Effector CD4-positive, alpha-beta T cell (primary cell): ENCODE data around the gene KIAA0513.
"Not testable (repeated sequence)": the region's sequence is repeated elsewhere in the genome, so short reads cannot be mapped to it uniquely, and the experiment has no call there.

Experiments
- DNase-seq: peaks from one replicate; pipeline ENCODE4 v3.0.0-alpha.2; 2020

KIAA0513 gene

DNA sequence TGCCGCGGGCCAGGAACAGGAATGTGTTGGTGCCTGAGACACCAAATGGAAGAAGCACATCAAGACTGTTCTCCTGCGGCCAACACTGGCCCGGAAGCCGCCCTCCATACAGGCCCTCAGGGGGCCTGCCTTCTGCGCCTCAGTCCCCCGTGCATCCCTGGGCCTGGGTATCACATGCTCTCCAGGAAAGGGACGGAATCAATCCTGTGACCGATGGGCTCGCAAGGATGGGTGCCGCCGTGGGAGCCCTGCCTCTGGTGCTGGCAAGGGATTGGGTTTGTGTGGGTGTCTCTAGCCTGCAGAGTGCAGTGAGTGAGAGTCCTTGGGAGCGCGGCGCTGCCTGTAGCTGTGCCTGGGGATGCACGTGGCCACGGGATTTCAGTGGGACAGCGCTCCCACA is 65.3 kb downstream of the KIAA0513 start:
- DNase-seq, result no peak

DNA sequence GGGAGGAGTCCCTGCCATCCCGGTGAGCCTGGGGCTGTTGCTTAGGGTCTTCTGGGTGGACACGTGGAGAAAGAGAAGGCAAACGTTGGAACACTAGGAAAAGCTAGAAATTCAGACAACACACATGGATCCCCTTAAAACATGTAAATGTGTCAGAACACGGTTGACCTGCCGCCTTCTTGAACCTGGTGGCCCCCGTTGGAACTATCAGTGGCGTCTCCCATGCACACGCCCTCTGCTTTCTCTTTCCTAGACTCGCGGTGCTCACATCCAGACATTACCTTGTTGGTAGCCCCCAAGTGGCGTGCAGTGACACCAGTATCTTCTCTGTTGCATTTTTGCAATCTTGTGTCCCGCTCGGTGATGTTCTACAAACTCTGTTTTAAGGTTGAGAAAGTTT is 66.1 kb downstream of the KIAA0513 start:
- no peak for DNase-seq

DNA sequence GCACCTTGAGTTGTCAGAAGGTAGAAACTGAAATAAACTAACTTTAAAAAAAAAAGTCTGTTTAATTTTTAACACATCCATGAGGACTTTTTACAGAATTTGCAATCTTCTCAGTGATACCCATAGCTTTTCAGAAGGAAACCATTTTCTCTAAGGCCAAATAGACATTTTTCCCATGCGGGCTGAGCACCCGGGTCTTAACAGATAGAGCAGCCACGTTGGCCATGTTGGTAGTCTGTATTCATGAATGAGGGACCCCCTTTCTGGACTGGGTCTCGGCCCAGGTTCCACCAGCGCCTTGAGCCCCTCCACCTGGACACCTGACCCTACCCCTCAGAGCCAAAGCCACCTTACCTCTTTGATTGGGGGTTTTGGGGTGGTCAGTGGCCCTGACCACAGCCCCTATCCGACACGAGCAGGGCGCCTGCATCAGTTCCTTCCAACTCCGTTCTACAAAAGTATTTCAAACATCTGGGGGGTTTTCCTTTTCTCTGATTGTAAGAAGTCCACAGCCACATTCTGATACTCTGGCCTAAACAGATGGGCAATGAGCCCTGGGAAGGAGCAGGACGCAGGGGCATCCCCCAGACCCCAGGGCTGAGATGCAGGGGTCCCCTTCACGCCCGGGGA is 66.7 kb downstream of the KIAA0513 start:
- DNase-seq, result no peak

DNA sequence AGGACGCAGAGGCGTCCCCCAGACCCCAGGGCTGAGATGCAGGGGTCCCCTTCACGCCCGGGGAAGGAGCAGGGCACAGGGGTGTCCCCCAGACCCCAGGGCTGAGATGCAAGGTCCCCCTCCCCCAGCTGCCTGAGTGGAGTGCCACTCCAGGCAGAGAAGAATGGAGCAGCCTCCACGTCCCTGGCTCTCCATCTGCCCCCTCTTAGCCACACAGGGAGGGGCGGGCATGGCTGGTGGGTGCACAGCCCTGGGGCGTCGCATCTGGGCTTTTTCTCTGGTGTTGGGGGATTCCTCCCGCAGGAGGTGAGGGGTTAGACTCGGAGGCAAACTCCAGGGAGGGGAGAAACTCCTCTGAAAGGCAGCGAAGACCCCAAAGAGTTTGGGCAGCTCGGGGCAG is 67.2 kb downstream of the KIAA0513 start:
- DNase-seq, result no peak

DNA sequence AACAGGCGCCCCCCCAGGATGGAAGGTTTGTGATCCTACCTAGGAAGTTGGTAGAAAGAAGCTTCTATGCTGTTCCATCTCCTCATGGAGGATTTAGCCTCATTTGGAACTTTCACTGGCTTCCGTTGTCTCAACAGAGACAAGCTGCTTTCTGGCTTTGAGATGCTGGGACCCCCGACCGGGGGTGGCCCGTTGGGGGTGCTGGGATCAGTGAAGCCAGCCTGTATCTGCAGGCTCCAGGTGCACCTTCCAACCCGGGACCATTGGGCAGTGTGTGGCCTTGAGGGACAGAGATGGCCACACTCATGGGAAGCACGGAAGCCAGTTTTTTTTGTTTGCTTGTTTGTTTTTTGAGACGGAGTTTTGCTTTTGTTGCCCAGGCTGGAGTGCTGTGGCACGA is 69.3 kb downstream of the KIAA0513 start:
- DNase-seq, result no peak

DNA sequence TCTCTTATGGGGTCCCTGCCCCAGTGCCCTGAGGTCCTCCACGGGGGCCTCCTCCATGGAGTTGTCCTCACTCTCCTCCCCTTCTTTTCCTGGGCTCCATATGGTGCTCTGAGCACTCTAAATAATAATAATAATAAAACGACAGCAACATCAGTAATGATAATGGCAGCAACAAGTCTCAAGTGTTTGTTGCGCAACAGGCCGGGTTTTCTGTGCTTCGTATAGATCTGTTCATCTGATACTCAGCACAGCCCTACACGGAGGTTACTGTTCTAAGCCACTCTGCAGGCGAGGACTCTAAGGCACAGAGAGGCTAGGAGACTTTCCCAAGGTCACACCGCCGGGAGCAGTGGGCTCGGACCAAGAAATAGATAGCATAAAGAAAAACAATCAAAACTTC is 71.0 kb downstream of the KIAA0513 start:
- DNase-seq, result no peak

DNA sequence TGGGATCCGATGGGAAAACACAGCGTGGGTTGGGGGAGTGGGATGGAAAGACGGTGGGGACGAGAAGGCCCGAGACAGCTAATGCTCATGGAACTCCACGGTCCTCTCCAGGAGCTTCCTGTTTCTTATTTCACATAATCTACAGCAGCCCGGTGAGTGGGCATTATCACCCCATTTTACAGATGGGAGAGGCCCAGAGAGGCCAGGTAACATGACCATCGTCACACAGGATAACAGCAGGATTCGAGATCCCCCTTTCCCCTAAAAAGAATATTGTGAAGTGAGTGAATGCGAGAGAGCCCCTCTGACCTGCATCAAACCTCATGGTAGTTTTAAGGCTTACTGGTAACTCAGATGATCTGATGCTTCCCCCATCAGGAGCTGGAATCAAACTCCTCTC is 72.7 kb downstream of the KIAA0513 start:
- DNase-seq, result no peak

DNA sequence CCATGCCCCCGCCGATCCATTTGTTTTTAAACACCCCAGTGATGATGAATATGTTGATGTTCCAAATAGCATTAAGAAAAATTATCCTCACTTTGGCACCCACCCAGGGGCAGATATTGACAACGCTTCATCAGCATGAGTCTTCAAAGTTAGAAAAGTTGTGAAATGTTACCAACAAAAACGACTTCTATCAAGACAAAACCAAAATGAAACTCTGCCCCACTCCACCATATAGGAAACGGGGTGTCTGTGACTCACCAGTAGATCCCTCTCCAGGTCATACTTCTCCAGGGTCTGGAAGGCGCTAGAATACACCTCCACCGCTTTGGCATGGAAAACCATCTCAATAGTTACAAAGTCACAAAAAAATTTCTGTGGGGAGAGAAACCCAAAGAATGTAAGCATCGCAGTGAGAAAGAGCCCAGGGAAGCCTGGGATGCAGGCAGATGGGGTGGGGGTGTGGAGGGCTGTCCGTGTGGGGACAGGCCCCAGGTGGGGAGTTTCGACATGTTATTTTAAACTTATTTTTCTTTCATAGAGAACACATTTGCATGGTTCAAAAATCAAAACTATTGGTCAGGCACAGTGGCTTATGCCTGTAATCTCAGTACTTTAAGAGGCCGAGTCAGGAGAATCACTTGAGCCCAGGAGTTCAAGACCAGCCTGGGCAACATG is 74.5 kb downstream of the KIAA0513 start:
- DNase-seq, result no peak

DNA sequence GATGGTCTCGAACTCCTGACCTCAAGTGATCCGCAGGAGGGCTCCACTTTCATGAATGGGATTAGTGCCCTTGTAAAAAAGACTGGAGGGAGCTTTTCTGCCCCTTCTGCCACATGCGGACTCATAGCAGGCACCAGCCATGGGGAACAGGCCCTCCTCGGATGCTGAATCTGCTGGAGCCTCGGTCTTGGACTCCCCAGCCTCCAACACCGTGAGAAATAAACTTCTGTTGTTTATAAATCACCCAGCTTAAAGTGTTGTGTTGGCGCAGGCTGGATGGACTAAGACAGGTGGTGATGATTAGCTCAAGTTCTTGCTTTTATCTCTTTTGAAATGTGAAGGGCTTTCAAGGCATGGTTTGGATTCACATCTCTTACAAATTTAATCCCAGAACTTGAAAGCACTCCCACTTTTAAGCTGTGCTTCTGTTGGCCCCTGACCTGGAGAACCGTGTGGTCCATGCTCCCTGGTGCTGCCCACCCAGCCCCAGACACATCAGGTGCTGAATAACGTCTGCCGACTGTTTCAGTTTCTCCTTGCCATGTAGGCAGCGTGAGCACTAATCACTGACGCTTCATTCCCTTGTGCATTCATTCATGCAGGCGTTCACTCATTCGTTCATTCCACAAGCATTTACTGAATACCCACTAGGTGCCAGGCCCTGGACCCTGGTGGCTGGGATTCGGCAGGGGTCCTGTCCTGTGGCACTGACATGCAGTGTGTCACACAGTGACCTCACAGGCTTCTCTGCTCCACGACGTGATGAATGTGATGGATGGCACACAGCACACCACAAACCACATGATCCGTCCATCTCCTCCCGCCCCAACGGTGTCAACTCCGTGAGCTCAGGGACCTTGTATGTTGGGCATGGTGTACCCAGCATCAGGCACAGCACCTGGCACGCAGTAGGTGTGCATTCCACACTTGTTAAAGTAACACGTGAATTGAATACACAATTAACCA is 75.8 kb downstream of the KIAA0513 start:
- DNase-seq, result no peak

DNA sequence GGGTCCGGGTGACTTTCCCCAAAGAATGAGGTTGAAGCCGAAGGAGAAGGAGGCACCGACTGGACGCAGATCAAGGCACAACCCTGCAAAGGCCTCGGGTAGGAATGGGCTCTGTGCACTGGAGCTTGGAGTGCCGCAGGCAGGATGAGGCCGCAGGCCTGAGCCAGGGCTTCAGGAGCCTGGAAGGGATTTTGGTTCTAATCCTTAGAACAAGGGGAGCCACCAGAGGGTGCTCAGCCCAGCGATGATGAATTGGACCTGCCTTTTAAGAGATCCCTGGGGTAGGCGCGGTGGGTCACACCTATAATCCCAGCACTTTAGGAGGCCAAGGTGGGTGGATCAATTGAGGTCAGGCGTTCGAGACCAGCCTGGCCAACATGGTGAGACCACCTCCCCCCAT is 76.6 kb downstream of the KIAA0513 start:
- DNase-seq, result no peak

DNA sequence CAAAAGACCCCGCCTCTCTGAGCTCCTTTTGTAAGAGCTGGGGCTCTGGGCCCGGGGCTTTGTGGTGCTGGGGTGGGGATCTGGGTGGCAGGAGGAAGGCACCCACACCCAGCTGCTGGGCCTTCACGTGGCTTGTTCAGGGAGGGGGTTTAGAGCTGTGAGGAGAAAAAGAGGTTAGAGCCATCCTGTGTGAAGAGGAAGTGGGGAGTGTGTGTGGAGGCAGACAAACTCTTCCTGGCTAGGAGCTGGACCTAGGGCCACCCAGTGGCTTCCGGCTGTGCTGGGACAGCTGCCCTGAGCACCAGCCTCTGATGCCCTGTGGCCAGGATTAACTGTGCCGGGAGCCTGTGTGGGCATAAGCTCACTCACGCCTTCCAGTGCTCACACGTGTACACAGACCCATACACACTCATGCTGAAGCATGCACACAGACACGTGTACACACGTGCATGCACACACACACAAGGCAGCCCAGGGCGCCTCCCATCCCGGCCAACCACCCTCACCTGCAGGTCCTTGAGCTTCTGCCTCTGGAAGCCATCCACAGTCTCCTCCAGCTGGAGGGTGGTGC is 77.3 kb downstream of the KIAA0513 start:
- no peak for DNase-seq

DNA sequence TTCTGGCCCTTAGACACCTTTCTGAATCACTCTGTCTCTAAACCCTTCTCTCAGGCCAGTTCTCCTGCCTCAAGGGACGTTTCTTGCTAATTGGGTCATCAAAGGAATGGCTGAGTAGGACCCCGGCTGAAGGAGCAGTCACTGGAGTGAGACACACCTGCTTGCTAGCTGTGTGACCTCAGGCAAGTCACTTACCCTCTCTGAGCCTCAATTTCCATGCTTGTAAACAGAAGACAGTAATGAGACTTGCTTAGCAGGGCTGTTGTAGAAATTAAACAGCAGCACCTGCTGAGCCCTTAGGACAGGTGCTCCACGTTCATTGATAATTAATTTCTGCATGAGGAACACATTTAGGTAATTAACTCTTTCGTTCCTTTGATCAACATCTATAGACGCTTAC is 77.9 kb downstream of the KIAA0513 start:
- DNase-seq, result no peak

DNA sequence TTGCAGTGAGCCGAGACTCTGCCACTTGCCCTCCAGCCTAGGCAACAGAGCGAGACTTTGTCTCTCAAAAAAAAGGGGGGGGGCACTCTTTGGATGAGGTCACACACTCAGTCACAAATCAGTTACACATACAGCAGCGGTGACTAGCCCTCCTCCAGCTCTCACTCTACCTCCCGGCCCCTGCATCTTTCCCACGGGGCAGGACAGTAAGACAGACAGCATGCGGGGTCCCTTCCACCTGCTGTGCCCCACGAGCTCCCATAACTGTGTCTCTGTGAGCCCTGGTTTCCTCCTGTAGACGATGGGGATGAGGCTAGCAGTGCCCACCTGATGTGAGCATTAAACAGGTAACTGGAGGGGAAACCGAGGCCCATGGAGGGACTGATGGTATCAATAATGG is 79.5 kb downstream of the KIAA0513 start:
- DNase-seq, result no peak

DNA sequence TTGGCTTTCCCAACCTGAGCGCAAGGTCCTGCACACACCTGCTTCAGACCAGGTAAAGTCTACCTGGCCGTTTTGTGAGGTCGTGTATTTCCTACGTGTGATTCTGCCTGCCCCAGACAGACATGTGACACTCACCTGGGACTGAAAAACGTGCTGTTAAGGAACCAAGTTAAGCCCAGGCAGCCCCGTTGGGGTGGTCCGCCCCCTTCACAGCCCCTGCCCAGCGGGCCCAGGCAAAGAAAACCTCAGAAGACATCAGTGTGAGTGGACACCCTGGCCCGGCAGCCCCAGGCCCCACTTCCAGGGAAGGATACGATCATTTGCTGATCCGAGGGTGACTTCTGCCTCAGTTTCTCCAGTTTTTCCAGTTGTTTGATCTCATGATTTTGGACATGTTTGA is 79.9 kb downstream of the KIAA0513 start:
- no peak for DNase-seq

DNA sequence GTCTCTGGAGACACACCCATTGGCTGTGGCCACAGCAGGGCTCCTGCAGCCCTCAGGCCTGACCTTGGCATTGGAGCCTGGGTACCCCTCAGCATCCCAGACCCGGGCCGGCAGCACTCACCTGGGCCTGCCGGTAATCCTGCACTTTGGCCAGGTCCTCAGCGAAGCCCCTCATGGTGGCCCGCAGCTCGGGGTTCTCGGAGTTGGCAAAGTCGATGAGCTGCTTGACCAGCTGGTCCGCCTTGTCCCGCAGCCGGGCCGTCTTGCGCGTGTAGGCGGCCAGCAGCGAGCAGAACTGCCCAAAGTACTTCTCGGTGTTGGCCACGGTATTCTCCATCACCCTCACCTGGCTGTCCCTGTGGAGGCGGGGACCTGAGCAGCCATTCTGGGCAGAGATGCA is 82.5 kb downstream of the KIAA0513 start:
- no peak for DNase-seq

DNA sequence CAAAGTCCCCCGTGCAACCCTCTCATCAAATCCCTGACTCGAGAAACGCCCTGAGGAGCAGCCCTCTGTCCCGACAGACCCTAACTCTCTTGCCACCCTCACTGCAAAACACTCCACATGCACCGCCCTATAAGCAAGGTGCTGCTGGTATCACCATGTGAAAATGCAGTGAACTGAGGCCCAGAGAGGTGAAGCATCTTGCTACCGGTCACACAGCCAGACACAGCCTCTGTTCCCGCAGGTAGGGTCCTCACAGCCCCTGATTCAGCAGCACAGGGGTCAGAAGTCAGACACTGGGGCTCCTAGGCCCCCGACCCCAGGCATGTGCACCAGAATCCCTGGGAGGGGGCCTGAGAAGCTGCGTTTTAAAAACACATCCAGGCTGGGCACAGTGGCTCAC is 83.6 kb downstream of the KIAA0513 start:
- DNase-seq, result no peak

DNA sequence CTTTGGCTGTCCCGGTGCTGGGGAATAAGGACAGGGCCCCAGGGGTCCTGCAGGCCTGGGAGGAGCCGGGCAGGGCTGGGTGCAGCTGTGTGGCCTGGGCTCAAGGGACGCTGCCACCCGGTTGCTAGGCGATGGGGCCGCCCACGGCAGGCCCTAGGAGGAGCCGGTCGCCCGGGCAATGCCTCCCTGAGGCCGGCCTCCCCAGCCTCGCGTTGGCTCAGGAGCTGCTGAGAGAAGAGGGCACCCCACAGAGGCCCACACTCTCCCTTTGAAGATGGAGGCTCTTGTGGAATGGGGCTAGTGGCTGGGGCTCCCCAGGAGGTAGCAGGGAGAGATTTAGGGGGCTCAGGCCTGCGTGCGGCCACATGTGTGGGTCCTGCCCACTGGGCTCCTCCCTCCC is 84.8 kb downstream of the KIAA0513 start, which contains the start of gene CIBAR2:
CIBAR2 (minus strand) TSS at position 109 of the 400 bp plus-strand sequence. CDS start 120 bp downstream, outside the sequence.
- DNase-seq, result no peak

DNA sequence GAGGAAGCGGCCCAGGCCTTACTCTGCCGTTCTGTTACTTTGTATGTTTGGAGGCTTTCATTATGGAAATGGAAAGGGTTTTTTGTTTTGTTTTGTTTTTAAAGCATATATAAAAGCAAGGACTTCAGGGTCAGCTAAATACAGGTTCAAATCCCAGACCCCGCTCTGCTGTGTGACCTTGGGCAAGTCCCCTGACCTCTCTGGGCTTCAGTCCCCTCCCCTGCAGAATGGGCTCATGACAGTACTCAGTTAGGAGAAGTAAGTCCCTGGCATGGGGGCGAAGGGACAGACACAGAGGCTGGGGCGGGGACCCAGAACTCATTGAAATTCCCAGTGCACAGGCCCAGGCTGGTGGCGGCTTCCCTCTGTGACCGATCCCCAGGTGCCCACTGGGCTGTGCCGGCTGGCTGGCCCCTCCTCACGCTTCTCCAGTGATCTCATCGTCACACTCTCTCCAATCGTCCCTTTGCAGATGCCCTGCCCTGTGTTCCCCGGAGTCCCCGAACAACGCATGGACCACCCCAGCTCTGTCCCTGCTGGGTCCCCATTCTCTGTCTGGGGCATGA is 85.7 kb downstream of the KIAA0513 start:
- DNase-seq, result no peak

DNA sequence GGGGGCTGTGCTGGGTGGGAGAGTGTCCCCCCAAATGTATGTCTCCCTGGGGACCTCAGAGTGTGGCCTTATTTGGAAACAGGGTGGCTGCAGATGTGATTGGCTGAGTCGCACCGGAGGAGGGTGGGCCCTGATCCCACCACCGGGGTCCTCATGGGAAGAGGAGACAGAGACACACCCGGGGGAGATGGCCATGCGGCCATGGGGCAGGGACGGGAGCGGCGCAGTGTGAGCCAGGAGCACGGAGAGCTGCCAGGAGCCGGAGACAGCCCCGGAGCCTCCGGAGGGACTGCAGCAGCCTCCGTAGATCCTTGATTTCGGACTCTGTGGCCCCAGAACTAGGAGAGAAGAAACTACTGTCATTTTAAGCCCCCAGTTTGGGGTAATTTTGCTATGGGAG is 86.3 kb downstream of the KIAA0513 start:
- DNase-seq, result no peak

DNA sequence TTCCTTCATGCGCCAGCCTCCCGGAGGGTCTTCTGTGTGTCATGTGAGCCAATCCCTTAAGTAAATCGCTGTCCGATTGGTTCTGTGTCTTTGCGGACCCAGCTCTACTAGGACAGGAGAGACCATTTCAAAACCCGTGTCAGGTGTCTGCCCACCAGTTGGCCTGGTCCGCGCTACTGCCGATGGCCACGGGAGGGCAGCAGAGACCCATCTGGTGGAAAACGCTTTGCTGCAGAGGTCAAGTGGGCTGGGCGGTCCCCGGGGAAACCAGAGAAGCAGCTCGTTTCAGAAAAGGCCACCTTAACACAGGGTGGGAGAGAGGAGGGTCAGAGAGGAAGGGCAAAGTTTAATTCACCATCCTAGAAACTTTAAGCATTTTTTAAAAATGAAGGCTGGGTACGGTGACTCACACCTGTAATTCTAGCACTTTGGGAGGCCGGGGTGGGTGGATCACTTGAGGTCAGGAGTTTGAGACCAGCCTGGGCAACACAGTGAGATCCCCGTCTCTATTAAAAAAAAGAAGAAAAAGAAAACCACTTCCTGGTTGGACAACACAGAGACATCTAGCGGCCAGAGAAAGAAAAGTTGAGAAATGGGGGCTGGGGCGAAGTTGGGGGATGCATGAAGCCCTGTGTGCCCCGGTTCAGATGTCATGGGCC is 87.4 kb downstream of the KIAA0513 start:
- DNase-seq, result peak; percentile 66

DNA sequence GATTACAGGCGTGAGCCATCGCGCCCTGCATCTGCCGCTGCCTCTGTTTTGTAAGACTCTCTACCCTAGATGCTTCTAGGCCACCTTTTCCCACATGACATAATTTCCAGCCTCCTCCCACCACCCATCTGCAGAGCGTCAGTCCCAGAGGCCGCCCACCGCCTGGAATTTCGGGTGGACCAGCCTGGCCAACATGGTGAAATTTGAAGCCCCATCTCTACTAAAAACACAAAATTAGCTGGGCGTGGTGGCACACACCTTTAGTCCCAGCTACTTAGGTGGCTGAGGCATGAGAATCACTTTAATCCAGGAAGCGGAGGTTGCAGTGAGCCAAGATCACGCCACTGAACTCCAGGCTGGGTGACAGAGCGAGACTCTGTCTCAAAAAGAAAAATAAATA is 89.8 kb downstream of the KIAA0513 start:
- DNase-seq, result no peak

DNA sequence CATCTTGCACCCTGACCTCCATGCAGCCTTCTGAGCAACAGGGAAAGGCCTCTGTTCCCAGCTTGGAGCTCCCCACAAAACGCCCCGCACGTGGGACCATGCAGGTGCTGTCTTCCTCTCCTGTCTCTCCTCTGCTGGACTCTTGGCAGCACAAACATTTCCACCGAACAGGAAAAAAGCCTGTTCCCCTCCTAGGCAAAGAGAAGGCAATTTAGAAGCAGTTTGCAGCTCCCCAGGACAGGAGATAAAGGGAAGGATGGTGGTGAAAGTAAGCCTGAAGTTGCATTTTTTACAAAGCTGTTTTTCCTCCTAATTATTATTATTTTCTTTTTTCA is 92.4 kb downstream of the KIAA0513 start:
- no peak for DNase-seq

DNA sequence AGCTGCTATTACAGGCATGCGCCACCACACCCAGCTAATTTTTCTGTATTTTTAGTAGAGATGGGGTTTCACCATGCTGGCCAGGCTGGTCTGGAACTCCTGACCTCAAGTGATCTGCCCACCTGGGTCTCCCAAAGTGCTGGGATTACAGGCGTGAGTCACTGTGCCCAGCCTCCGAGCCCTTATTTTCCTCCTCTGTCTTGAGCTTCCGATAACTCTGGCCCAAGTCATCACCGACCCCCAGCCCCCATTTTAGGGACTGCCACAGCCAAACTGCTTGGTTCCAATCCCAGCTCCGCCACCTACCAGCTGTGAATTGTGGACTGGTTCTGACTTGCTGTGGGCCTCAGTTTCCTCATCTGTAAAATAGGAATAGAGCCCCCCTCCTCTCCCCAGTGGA is 95.8 kb downstream of the KIAA0513 start:
- not testable (repeated sequence) for DNase-seq
